OCI-LY3 (cell line): ENCODE results near the gene NRG3.
A peak's percentile ranks its signal among the peaks of the same experiment; 100 is the strongest.

Experiments
- H2AFZ ChIP-seq: fragments of 200-600, 300-600 bp; shearing (Covaris generic); 2 replicates; pipeline ENCODE4 v1.6.0; 2014; ENCODE audit warnings: antibody characterized with exemption, low read depth, low read length
- H3K27ac ChIP-seq: fragments of 200-600, 300-600 bp; sonication (generic); 2 replicates; pipeline ENCODE4 v1.5.1; 2014; ENCODE audit warnings: mild to moderate bottlenecking, low read length, moderate library complexity, mixed read lengths
- H3K27me3 ChIP-seq: fragments of 200-600, 300-600 bp; sonication (generic); 2 replicates; pipeline ENCODE4 v1.6.1; 2014; ENCODE audit warnings: low read depth, low read length, mixed read lengths
- H3K36me3 ChIP-seq: fragments of 200-600, 300-600 bp; sonication (generic); replicated peaks from 2 replicates; pipeline ENCODE3; 2014; ENCODE audit warnings: low read depth, low read length, mixed read lengths
- H3K4me1 ChIP-seq: fragments of 300-600, 200-600 bp; sonication (generic); 2 replicates; pipeline ENCODE4 v1.6.1; 2014; ENCODE audit warnings: low read length, mixed read lengths
- H3K4me2 ChIP-seq: fragments of 200-600, 300-600 bp; sonication (generic); 2 replicates; pipeline ENCODE4 v1.6.1; 2014; ENCODE audit warnings: low read length, mixed read lengths
- H3K4me3 ChIP-seq: fragments of 300-600, 200-600 bp; sonication (generic); 2 replicates; pipeline ENCODE4 v1.5.1; 2014; ENCODE audit warnings: antibody characterized with exemption, mild to moderate bottlenecking, low read length, moderate library complexity
- H3K79me2 ChIP-seq: fragments of 300-600, 200-600 bp; shearing (Covaris generic); 2 replicates; pipeline ENCODE4 v1.6.1; 2014; ENCODE audit warnings: mild to moderate bottlenecking, low read length, mixed read lengths
- H3K9ac ChIP-seq: fragments of 300-600, 200-600 bp; shearing (Covaris generic); 2 replicates; pipeline ENCODE4 v1.6.0; 2014; ENCODE audit warnings: mild to moderate bottlenecking, low read length, moderate library complexity
- H3K9me3 ChIP-seq: fragments of 200-600, 300-600 bp; shearing (Covaris generic); 2 replicates; pipeline ENCODE4 v1.6.1; 2014; ENCODE audit warnings: low read length, mixed read lengths; ENCODE audit not compliant: insufficient read depth
- H4K20me1 ChIP-seq: fragments of 200-600, 300-600 bp; sonication (generic); 2 replicates; pipeline ENCODE4 v1.6.1; 2016; ENCODE audit warnings: low read length, mixed read lengths; ENCODE audit not compliant: insufficient read depth
- CTCF ChIP-seq: fragments of 200-600, 300-600 bp; sonication (generic); IDR thresholded peaks from 2 replicates; pipeline ENCODE4 v1.5.1; 2014; ENCODE audit warnings: antibody characterized with exemption, low read length, low read depth
- EZH2phosphoT487 ChIP-seq: fragments of 200-600 bp; shearing (Covaris generic); IDR thresholded peaks from 2 replicates; pipeline ENCODE4 v1.6.1; 2018; ENCODE audit warnings: antibody characterized with exemption, mixed run types, low read depth

Gene NRG3

GRCh38 chr10:81843042-81843441 lies 32.0 kb upstream of the NRG3 start:
- Histone ChIP-seq H3K27ac (no peak overlapping the region), H4K20me1 (no peaks in the 10 kb centered on the region)
- no peak for TF ChIP-seq EZH2phosphoT487
- no peak for TF ChIP-seq CTCF

GRCh38 chr10:81847675-81848074 lies 27.3 kb upstream of the NRG3 start:
- no peak for TF ChIP-seq CTCF
- no peak for TF ChIP-seq EZH2phosphoT487
- H2AFZ ChIP-seq = no peak overlapping the region
- H3K79me2 ChIP-seq = no peaks in the 10 kb centered on the region
- H3K36me3 ChIP-seq = no peaks in the 10 kb centered on the region
- H4K20me1 ChIP-seq = no peaks in the 10 kb centered on the region
- H3K4me2 ChIP-seq = no peak overlapping the region
- H3K27ac ChIP-seq = no peak overlapping the region
- no peak overlapping the region for H3K9ac ChIP-seq
- no peaks in the 10 kb centered on the region for H3K9me3 ChIP-seq
- H3K27me3 ChIP-seq = no peaks in the 10 kb centered on the region
- no peak overlapping the region for H3K4me3 ChIP-seq
- H3K4me1 ChIP-seq = no peaks in the 10 kb centered on the region

More at GRCh38 chr10:81843042-81843441, 32.0 kb upstream of the NRG3 start:
- H3K9ac ChIP-seq = no peak overlapping the region
- no peaks in the 10 kb centered on the region for H3K27me3 ChIP-seq
- no peaks in the 10 kb centered on the region for H3K36me3 ChIP-seq
- H2AFZ ChIP-seq = no peak overlapping the region
- no peak overlapping the region for H3K4me3 ChIP-seq
- no peak overlapping the region for H3K4me2 ChIP-seq
- no peaks in the 10 kb centered on the region for H3K9me3 ChIP-seq
- H3K79me2 ChIP-seq = no peaks in the 10 kb centered on the region
- H3K4me1 ChIP-seq = no peaks in the 10 kb centered on the region

GRCh38 chr10:81848514-81848913 lies 26.5 kb upstream of the NRG3 start:
- Histone ChIP-seq H3K27ac (no peak overlapping the region), H2AFZ (no peak overlapping the region), H3K9ac (no peak overlapping the region), H3K4me1 (no peaks in the 10 kb centered on the region), H3K27me3 (no peaks in the 10 kb centered on the region), H4K20me1 (no peaks in the 10 kb centered on the region), H3K79me2 (no peaks in the 10 kb centered on the region), H3K9me3 (no peaks in the 10 kb centered on the region), H3K4me2 (peak overlapping the region; percentile 12; the same call in 1 of the 2 replicates), H3K4me3 (no peak overlapping the region), H3K36me3 (no peaks in the 10 kb centered on the region)
- TF ChIP-seq EZH2phosphoT487 = no peak
- no peak for TF ChIP-seq CTCF

- no peak overlapping the region for H3K27ac ChIP-seq
- no peaks in the 10 kb centered on the region for H3K79me2 ChIP-seq
- H3K36me3 ChIP-seq = no peaks in the 10 kb centered on the region
- H3K4me3 ChIP-seq = no peak overlapping the region
- H3K9ac ChIP-seq = no peak overlapping the region
- TF ChIP-seq CTCF (no peak), EZH2phosphoT487 (no peak)
- no peaks in the 10 kb centered on the region for H3K27me3 ChIP-seq
- H3K4me1 ChIP-seq = no peaks in the 10 kb centered on the region
- H2AFZ ChIP-seq = no peak overlapping the region
- H4K20me1 ChIP-seq = no peaks in the 10 kb centered on the region
- peak overlapping the region; percentile 12; the same call in 1 of the 2 replicates for H3K4me2 ChIP-seq
- no peaks in the 10 kb centered on the region for H3K9me3 ChIP-seq
These were observed 26.1 kb upstream of the NRG3 start for GRCh38 chr10:81848931-81849330.
